ENCODE results near the gene ANTXR2.

The ANTXR2 gene

DNA sequence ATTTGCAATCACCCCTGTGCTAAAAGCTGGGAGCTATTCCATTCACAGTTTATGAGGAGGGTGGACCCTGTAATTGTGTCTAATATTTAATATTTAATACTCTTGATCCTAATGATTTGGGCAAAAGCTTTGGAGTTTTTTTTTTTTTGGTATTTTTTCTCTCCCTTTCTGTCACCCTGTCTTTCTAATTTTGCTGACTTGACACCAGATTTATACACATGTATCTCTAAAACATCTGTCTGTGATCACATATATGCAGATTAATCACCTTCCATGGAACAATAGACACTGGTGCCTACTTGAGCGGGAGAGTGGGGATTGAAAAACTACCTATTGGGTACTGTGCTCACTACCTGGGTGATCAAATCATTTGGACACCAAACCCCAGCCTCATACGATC, 18.7 kb upstream of the ANTXR2 start:
- DNase-seq, result no peak

DNA sequence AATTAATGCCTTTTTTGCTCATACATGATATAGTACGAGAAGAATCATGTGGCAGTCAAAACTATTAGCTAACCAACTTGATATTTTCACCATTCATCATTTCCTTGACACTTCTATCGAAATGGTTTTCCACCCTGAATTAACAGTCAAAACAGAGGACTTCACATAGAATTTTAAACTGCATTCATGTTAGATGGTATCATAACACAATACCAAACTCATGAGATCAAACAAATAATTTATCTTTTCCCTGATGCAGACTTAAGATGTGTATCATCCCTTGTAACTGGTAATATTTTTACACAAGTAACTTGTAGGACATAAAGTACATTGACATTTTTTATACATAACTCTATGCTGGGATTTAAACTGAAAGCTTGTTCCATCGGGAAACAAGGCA, 18.2 kb upstream of the ANTXR2 start:
- no peak for DNase-seq

- no peak for DNase-seq
These were observed 17.1 kb upstream of the ANTXR2 start for GRCh38 chr4:80090090-80090489.

DNA sequence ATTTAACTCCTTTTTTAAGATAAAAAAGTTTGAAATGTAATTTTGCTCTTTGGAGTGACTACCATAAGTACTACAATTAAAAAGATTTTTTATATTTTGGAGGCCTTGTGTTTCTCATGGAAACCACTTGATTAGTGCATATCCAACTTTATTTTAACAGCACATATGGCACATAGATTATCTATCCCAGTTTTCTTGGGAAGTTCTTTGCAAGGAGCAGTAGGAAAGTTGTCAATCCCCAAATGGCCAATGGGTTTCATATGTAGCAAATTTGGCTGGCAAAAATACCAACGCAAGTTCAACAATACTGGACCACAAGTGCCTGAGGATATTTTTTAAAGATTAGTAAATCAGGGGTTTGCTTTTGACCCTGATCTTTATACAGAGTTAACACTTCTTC, 15.4 kb upstream of the ANTXR2 start:
- DNase-seq, result no peak

DNA sequence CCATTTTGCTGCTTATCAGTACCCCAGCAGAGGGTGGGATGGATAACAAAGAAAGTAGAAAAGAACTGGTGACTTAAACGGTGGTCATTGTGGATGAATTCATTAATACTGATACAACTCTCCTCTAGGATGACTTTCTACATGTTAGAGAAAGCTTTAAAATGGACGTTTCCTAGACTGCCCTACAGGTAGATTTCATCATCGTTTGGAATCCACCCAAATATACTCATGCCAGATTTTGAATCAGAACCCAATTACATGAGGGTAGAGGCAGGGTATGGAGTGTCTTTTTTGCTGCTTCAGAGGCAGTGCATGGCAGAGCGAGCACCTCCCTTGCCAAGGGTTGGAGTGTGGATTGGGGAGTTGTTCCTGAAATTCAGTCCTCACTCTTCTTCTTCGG, 13.3 kb upstream of the ANTXR2 start:
- no peak for DNase-seq

GRCh38 chr4:80085081-80085480, 12.1 kb upstream of the ANTXR2 start:
- DNase-seq, result no peak

GRCh38 chr4:80082693-80083092, 9.7 kb upstream of the ANTXR2 start:
- no peak for DNase-seq

DNA sequence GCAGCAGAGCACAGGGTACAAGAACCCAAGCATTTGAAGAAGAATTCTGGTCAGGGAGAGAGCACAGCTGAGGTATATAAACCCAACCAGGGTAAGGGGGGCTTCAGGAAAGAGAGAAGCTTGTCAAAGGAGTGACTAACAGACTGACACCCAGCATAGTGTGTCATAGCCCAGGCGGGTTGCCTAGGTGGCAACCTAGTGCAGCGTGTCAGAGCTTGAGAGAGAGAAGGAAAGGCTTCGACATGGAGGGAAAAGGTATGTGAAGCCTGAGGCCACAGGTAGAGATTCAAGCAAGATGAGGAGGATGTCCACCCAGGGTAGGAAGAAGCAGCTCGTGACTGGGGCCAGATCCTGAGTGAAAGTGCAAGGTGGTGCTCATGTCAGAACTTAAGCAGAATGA, 8.5 kb upstream of the ANTXR2 start:
- no peak for DNase-seq

DNA sequence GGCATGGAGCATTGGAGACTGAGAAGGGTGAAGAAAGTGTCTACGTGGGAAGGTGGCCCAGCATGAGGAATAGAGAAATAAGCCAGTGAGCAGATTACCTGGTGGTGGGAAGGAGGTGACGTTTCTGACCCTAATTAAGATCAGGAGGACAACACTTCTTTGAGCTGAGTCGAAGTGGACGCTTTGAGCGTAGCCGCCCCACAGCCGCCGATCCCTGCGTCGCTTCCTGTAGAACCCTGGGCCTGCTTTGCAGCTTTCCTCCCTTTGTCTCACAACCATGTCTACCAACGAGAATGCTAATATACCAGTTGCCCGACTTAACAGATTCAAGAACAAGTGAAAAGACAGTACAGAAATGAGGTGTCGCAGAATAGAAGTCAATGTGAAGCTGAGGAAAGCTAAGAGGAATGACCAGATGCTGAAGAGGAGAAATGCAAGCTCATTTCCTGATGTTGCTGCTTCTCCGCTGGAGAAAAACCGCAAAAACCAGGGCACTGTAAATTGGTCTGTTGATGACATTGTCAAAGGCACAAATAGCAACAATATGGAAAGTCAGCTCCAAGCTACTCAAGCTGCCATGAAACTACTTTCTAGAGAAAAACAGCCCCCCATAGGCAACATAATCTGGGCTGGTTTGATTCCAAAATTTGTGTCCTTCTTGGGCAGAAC, 6.4 kb upstream of the ANTXR2 start:
- DNase-seq, result no peak

DNA sequence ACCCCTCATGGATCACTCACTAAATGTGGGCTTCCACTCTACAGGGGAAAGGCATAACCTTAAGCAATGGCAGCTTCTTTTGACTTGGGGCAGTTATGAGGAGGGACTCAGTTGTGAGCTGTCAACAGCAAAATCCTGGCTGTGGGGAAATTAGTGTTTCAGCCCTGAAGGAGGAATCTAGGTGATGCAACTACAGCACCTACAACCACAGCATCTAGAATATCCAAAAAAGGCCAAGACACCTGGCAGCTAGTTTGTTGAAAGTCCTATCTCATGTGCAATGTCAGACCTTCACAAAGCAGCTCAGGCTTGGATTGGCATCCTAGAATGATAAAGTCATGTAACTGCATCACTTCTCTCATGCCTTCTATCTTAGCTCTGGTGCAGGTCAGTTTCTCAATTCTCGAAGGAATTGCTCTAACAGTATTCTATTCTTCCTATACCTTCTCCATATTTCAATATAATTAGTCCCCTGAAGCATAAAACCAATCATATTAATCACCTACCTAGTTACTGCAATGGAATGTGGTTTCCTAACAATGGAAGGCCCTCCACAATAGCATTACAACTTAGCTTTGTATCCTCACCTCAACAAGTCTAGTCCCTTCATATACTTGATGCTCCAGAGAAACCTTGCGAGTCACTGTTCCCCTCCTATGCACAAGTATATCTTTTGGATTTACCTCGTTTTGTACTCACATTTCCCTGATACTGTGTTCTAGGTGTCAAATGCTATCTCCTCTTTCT, 5.5 kb upstream of the ANTXR2 start:
- no peak for DNase-seq

DNA sequence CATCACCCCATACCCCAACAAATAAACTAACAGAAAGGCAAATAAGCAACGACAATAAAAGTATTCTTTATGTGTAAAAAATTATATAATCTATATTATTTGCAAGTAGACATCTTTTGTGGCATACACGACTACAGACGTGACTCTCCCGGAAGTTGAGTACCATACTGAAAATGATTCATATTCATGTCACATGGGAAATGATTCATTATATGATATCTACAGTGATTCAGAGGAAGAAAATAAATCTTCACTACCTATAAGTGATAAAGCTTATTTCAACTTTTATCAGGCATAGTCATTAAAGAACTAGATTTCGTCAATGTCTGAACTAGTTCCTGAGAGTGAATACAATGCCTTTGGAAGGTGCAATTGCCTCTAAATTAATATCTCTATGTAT, 4.6 kb upstream of the ANTXR2 start:
- DNase-seq, result no peak

GRCh38 chr4:80076681-80077080, 3.7 kb upstream of the ANTXR2 start:
- no peak for DNase-seq

DNA sequence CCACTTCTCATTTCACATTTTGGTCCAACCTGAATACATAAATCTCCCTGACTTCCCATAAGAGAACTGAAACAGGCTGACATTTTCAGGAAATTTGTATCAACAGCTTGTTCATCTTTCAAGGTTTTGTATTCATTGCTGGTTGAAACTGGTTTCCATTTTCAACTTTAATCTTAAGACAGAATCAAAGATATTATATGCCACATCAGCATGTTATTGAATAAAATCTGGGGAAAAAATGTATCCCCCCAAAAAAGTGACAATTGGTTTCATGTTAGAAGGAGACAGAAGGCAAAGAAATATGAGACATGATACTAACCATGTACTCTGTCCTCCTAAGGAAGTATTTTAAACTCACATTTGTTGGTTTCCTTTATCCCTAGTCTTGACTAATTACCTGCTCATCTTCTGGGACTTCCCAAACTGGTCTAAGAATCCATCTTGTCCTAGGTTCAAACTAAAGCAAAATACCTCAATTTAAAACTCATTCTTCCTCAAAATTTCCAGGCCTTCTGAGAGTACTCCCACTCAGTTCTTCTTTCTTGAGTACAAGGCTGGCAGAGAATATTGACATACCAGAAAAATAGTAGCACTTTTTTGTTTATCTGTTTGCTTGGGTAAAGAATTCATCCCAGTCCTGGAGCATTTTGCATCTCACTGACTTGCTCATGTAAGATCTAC, 3.1 kb upstream of the ANTXR2 start:
- DNase-seq, result no peak

- no peak for DNase-seq
These were observed 1.6 kb upstream of the ANTXR2 start for GRCh38 chr4:80074651-80075050.

GRCh38 chr4:80074069-80074468, 1.0 kb upstream of the ANTXR2 start:
- no peak for DNase-seq

- no peak for DNase-seq
These were observed 512 bp upstream of the ANTXR2 start for GRCh38 chr4:80073473-80074008.

DNA sequence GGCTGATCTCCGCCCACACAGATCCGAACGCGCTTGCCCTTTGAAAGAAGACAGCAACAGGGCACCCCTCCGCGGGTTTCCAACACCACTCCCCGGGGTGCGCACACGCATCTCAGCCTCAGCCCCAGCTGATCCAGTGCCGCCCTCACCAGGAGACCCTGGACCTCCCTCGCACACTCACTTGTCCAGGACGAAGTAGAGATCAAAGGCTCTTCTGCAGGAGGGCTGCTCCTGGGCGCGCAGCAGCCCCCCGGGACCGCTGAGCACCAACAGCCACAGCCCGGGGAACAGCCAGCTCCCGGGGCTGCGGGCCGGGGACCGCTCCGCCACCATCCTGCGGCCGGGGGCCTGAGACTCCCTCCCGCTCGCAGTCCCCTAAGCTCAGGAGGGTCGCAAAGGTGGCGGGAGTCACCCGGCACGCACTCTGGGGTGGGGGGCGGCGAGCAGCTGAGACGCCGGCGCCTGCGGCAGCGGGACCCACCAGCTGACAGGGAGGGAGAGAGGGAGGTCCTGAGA, 743 bp downstream of the ANTXR2 start:
- DNase-seq, result no peak

DNA sequence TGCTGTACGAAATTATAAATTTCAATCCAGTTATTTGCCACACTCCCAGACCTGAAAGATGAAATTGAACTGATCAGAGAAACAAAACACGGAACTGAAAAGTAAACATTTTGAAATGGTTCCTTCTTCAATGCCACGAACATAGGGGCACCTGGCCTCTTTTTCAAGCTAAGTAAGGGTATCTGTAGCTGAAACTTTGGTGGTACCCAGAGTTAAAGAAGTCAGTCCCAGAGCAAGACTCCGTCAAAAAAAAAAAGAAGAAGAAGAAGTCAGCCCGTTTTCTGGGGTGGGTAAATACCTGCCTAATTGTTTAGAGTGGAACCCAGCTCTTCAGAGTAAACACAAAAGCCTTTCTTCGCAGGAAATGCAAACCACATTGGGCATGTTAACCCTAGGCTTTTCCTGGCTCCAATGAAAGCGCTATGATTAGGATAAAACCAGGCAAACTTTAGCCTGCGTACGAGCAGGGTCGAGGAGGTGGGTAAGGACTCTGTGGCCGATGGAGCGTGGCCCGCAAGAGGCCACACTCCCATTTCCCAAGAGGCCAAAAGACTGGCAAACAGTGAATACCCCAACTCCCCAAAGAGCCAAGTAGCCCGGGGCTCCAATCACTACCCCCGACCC, 1.3 kb downstream of the ANTXR2 start:
- no peak for DNase-seq

DNA sequence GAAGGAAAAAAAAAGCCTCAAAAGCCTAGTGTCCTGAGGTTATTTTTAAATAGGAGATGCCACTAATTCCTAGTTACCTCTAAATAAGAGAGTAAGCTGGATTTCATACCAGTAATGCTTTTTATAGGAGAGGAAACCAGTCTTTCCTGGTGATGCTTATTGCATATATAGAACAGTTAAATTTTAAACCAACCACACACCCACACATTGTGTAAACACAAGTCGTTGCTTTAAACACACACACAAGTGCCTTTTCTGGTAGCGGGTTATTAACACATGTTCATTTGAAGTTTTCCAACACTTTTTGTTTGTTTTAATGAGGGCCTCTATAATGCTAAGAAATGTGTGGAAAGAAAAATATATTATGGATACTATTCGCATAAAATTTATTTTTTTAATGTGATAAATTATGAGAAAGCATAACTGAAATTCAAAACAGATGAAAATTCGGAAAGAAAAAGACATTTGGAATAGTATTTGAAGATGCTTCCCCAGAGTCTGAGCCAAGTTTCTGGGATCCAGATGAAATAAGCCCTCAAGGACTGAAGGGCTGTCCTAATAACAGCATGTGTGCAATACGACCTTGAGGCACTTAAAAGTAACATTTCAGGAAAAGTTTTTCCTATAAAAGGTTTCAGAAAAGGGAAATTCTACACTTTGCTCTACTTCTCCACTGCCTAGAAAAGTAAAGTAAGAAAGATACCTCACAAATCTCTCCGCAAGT, 2.0 kb downstream of the ANTXR2 start:
- no peak for DNase-seq

DNA sequence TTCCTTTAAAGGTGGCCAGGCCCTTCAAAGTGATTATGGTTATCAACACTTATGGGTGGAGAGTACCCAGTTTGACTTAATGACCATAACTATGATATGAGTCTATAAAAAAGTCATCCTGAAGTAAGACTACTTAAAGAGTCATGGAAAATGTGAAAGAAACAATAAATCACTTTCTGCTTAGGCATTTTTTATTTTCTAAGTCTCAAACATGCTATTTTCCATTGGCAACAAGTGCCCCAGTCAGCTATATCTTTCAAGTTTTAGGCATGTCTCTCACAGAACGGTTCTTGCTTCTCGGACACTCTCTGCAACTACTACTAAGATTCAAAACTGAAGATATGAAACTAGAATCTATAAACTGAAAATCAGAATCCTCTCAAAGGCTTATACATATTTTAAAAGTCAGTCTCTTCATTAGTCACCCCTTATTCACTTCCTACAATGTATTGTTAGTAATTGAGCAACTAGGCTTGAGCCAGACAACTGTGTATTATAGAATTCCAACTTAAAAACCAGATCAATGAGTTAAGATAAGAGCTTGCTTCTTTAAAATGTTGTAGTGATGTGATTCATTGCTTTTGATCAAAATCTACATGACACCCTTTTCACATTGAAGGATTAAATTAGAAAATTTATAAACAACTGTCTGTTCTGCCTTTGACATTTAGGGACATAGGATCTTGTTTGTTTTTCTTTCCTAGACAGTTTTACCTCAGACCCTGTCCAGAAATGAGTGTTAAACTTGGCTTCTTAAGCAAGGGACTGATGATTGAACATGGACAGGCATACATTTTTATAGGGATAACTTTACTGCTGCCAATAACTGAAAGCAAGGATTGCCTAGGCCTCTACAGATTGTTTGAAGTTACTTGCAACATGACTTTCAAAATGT, 2.9 kb downstream of the ANTXR2 start:
- DNase-seq, result no peak

GRCh38 chr4:80069108-80069836, 3.8 kb downstream of the ANTXR2 start:
- no peak for DNase-seq
